ENCODE results near the gene TRIM62.

DNA sequence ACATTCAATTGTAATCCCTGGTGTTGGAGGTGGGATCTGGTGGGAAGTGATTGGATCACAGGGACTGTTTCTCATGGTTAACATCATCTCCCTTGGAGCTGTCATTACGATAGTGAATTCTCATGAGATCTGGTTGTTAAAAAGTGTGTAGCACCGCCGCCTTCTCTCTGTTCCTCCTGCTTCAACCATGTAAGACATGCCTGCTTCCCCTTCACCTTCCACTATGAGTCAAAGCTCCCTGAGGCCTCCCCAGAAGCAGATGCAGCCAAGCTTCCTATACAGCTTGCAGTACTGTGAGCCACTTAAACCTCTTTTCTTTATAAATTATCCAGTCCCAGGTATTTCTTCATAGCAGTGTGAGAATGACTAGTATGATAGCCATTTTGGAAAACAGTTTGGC, 30.1 kb upstream of the TRIM62 start:
- TF ChIP-seq CTCF (conservative IDR thresholded peaks at IDR 0.05; ENCODE audit: low read depth in 2 of 2) (no peak), POLR2AphosphoS5 (IDR thresholded peaks at IDR 0.05; ENCODE audit: low read depth) (no peak), EZH2phosphoT487 (IDR thresholded peaks at IDR 0.05; ENCODE audit: unreplicated experiment) (no peak), EZH2 (IDR thresholded peaks at IDR 0.05; ENCODE audit: low read depth, unreplicated experiment) (no peak), CREB1 (CRISPR knock-in tag; IDR thresholded peaks at IDR 0.05; ENCODE audit: low read depth) (no peak), STAT1 (IDR thresholded peaks at IDR 0.05; ENCODE audit: unreplicated experiment) (no peak), JUNB (IDR thresholded peaks at IDR 0.05; ENCODE audit: unreplicated experiment) (no peak), REST (IDR thresholded peaks at IDR 0.05; ENCODE audit: unreplicated experiment) (no peak), ZNF114 (CRISPR knock-in tag; IDR thresholded peaks at IDR 0.05) (no peak), ZNF331 (CRISPR knock-in tag; IDR thresholded peaks at IDR 0.05; ENCODE audit: low read depth) (no peak)

Data from GM23338 (cell line).